Glutamatergic neuron (in vitro differentiated cells): Measurements from ENCODE around the gene NUFIP1. TPM values are rescaled to one million over a fixed set of nuclear protein-coding genes. Genes with fewer than 3 reads are reported as not detected.
A peak's percentile ranks its signal among the peaks of the same experiment; 100 is the strongest.

ENCODE experiments used
- DNase-seq: peaks from one replicate; pipeline ENCODE4 v3.0.0; 2022
- H3K27ac Mint-ChIP-seq: one replicate; pipeline ENCODE4 v1.8.0; 2020; ENCODE audit warnings: mild to moderate bottlenecking, mixed read lengths, inconsistent platforms; ENCODE audit not compliant: unreplicated experiment
- H3K27me3 Mint-ChIP-seq: one replicate; pipeline ENCODE4 v1.8.0; 2020; ENCODE audit warnings: mild to moderate bottlenecking, moderate library complexity, mixed read lengths, inconsistent platforms; ENCODE audit not compliant: unreplicated experiment
- H3K36me3 Mint-ChIP-seq: one replicate; pipeline ENCODE4 v1.8.0; 2020; ENCODE audit warnings: mild to moderate bottlenecking, mixed read lengths, inconsistent platforms; ENCODE audit not compliant: unreplicated experiment
- H3K4me1 Mint-ChIP-seq: one replicate; pipeline ENCODE4 v1.8.0; 2020; ENCODE audit warnings: mild to moderate bottlenecking, low read depth, mixed read lengths, inconsistent platforms; ENCODE audit not compliant: unreplicated experiment
- H3K4me3 Mint-ChIP-seq: one replicate; pipeline ENCODE4 v1.8.0; 2020; ENCODE audit warnings: mild to moderate bottlenecking, mixed read lengths, inconsistent platforms; ENCODE audit not compliant: unreplicated experiment
- H3K9me3 Mint-ChIP-seq: one replicate; pipeline ENCODE4 v1.8.0; 2020; ENCODE audit warnings: mild to moderate bottlenecking, moderate library complexity, mixed read lengths, inconsistent platforms; ENCODE audit not compliant: unreplicated experiment
- total RNA-seq: library from RNA; stranded (reverse); fragmentation: NEBNext Ultra II Directional; extraction: Animal tissue kit (Norgen Biotek cat#: 25700); gene quantifications from one replicate; pipeline ENCODE4 v1.2.1, GENCODE V29; 2021; ENCODE audit not compliant: unreplicated experiment
- TF ChIP-seq, protein P1 (sequence below): fragments of 200-600 bp; sonication (generic); IDR thresholded peaks from one replicate; pipeline ENCODE4 v1.5.0; 2021; ENCODE audit not compliant: partially characterized antibody, unreplicated experiment

NUFIP1 gene
- total RNA-seq, 1 donor from 2014 or later = 5.7 TPM

DNA sequence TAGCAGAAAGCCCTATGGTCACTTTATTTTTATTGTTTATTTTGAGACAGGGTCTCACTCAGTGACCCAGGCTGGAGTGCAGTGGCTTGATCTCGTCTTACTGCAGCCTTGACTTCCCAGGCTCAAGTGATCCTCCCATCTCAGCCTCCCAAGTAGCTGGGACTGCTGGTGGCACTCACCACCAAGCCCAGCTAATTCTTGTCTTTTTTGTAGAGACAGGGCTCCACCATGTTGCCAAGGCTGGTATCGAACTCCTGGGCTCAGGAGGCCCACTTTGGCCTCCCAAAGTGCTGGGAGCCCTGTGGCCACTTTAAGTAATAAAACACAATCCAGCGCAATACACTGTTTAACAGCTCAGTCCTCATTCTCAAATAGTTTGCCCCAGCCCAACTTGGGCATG is 69.3 kb downstream of the NUFIP1 start:
- no peaks in the 10 kb centered on the region for H3K36me3 Mint-ChIP-seq
- H3K4me3 Mint-ChIP-seq = no peak overlapping the region
- H3K9me3 Mint-ChIP-seq = peaks cover 2% of the 10 kb centered on the region
- TF ChIP-seq, protein P1, sequence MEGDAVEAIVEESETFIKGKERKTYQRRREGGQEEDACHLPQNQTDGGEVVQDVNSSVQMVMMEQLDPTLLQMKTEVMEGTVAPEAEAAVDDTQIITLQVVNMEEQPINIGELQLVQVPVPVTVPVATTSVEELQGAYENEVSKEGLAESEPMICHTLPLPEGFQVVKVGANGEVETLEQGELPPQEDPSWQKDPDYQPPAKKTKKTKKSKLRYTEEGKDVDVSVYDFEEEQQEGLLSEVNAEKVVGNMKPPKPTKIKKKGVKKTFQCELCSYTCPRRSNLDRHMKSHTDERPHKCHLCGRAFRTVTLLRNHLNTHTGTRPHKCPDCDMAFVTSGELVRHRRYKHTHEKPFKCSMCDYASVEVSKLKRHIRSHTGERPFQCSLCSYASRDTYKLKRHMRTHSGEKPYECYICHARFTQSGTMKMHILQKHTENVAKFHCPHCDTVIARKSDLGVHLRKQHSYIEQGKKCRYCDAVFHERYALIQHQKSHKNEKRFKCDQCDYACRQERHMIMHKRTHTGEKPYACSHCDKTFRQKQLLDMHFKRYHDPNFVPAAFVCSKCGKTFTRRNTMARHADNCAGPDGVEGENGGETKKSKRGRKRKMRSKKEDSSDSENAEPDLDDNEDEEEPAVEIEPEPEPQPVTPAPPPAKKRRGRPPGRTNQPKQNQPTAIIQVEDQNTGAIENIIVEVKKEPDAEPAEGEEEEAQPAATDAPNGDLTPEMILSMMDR = no peak
- H3K4me1 Mint-ChIP-seq = peaks cover 2% of the 10 kb centered on the region
- H3K27ac Mint-ChIP-seq = no peak overlapping the region
- H3K27me3 Mint-ChIP-seq = no peaks in the 10 kb centered on the region
- no peak for DNase-seq

DNA sequence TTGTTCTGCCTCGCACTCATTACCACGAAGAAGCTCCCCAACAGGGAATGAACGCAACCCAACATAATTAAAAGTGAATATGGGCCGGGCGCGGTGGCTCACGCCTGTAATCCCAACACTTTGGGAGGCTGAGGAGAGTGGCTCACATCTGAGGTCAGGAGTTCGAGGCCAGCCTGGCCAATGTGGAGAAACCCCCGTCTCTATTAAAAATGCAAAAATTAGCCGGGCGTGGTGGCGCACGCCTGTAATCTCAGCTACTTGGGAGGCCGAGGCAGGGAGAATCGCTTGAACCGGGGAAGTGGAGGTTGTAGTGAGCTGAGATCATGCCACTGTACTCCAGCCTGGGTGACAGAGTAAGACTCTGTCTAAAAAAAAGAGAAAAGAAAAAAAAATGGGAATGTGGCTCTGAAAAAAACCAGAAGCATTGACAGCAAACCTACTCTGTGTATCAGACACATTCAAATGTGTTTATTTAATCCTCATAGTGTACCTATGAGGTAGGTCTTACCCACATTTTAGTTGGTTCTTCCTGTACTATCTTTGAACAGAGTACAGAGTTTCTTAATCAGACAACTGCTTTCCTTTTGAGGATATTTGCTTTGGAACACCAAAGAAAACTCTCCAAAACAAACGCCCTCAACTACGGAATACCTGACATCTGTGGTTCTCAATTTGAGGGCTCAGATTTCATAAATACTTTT is 70.0 kb downstream of the NUFIP1 start:
- no peak overlapping the region for H3K27ac Mint-ChIP-seq
- H3K4me3 Mint-ChIP-seq = no peak overlapping the region
- no peaks in the 10 kb centered on the region for H3K36me3 Mint-ChIP-seq
- peaks cover 2% of the 10 kb centered on the region for H3K4me1 Mint-ChIP-seq
- H3K9me3 Mint-ChIP-seq = peaks cover 2% of the 10 kb centered on the region
- TF ChIP-seq, protein P1 = no peak
- H3K27me3 Mint-ChIP-seq = no peaks in the 10 kb centered on the region
- no peak for DNase-seq

DNA sequence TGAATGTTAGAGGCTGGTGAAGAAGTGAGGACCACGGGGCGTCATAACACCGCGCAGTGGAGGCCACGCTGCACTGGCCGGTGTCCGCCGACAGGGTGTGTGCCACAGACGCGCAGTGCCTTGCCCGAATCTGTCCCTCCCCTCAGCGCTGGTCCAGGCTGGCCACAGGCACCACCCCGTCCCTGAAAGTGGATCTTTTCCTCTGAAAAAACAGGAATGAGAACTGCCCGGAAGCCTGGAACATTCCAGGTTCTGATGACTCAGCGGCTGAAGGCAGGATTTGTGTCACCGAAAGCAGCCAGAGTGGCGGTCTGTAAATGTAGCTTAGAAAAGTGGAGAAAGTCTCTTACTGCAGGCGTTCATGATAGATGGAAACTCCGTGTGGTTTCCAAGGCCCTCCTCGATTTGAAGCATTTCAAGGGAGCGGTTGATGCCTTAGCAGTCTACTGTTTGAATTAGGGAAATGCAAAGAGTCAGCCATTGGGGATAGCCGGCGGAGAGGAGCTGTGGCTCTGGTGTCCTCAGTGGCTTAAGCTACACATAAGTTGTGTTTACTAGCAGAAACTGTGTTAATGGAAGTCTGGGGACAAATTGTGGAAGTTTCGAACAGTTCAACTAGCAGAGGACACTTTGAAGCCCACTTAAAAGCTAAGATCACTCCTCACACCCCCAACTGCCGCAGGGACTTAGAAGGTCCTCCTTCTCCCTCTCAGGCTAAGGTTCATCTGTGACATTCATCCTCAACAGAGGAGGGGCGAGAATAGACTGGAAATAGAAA is 70.8 kb downstream of the NUFIP1 start:
- no peak overlapping the region for H3K4me3 Mint-ChIP-seq
- H3K9me3 Mint-ChIP-seq = peaks cover 3% of the 10 kb centered on the region
- TF ChIP-seq, protein P1 = peak; percentile 78
- H3K27me3 Mint-ChIP-seq = no peaks in the 10 kb centered on the region
- H3K27ac Mint-ChIP-seq = no peak overlapping the region
- no peaks in the 10 kb centered on the region for H3K36me3 Mint-ChIP-seq
- peaks cover 2% of the 10 kb centered on the region for H3K4me1 Mint-ChIP-seq
- peak; percentile 91 for DNase-seq

DNA sequence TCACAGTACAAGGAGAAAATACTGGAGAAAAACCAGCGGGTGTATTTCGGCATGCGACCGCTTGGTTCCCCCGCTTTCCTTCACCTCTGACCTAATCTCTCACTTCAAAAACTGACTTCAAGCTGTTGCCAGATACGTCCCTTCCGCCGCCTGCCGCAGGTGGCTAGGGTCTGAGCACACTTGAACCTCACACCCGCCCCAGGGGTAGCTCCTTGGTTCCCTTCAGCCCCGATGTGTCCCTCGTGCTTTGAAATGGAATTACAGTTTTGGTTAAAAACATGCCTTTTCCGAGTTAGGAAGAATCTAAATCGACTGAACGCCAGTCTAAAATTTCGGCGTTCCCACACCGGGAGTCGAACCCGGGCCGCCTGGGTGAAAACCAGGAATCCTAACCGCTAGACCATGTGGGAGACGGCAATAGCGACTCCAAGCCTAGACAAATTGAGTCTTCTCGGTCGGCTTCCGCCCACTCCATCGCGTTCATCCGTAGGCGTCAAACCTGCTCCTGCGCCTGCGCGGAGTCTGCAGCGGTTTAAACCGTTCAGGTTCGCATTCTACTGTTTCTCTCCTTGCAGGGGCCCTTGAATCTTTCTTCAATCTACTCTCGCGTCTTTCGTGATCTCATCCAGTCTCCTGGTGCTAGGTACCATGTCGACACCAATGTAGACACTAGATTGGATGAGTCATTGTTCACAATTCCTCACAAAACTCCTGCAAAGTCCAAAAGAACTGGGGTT is 71.5 kb downstream of the NUFIP1 start:
- DNase-seq = peak; percentile 95
- TF ChIP-seq, protein P1 = peak; percentile 14
- H3K27ac Mint-ChIP-seq = no peak overlapping the region
- H3K4me1 Mint-ChIP-seq = peaks cover 2% of the 10 kb centered on the region
- H3K4me3 Mint-ChIP-seq = no peak overlapping the region
- peaks cover under 1% of the 10 kb centered on the region for H3K27me3 Mint-ChIP-seq
- peaks cover 3% of the 10 kb centered on the region for H3K9me3 Mint-ChIP-seq
- no peaks in the 10 kb centered on the region for H3K36me3 Mint-ChIP-seq
